ENCODE data around the gene WNT1.

The WNT1 gene

DNA sequence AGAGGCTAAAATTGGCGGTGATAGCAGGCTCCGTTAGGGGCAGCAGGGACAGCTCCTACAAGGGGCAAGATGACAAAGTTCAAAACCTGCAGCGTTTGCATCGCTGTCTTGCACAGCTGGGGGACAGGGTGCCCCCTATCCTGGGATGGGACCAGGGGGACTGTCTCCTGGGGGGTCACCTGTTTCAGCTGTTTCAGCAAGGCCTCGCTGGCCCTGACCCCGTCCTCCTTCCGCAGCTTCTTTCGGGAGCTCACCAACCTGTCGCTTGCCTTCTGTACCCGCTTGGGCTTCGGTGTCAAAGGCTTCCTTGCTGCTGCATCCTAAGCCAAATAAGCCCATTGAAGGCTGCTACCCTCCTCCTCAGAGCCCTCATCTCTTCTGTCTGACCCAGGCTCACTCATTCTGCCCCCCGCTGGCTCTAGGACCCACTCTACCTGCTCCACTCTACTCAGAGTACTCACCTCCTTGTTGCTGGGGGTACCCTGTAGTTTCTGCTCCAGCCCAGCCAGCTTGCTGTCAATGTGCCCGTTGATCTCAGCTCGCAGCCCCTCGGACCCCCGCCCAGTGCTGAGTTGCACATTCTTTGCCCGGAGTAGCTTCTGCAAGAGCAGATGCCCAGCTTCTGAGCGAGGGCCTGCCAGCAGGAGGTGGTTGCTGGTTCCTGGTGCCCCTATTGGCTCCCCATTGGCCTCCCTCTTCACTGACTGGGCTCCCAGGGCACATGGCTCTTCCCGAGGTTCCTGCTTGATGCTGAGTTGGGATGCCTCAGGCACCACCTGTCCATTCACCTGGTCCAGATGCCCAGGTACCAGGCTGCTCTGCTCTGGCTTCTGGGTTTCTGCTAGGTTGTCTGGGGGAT lies 52.8 kb downstream of the WNT1 start:
- DNase-seq, result no peak

DNA sequence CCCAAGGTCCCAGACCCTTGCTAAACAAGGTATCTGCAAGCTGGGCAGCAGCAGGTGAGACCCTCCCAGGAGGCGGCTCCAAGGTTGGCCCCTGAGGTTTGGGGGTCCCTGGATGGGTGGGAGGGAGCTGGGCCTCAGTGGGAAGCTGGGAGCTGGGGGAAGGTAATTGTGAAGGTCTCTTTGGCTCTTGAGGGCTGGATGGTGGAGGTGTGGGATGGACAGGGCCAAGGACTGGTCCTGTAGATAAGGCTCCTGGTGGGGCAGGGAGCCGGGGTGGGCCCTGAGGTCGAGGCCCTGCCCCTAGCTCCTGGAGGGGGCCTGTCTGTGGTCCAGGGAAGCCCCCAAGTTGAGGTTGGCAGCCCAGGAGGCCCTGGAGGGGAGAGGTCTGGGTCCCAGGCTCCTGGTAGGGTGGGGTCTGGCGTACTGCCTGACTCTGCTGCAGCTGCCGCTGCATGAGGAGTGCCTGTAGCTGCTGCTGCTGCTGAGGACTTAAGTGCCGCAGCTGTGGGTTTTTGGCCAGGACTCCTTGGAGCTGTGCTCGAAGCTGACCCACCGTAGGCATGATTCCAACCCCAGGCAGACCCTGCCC lies 53.5 kb downstream of the WNT1 start:
- no peak for DNase-seq
